RWPE1 (cell line): ENCODE results near the gene HOXB6.

Experiments
- CTCF ChIA-PET: fragments of 350-600 bp; sonication (Branson Sonifier 250); formaldehyde crosslinking; extraction: SDS; loops from one replicate; lab custom pipeline; 2021; lab: Yijun Ruan, JAX
- POLR2A ChIA-PET: fragments of 400-600 bp; formaldehyde crosslinking; extraction: SDS; loops from one replicate; lab custom pipeline; 2020; ENCODE audit warnings: antibody characterized with exemption; ENCODE audit not compliant: low non-redundant PET; lab: Yijun Ruan, JAX
- DNase-seq: peaks from one replicate; pipeline ENCODE4 v3.0.0; 2012; ENCODE audit warnings: low spot score
- H3K27ac ChIP-seq: fragments of 450-650 bp; 2 replicates; pipeline ENCODE4 v1.5.1; 2017
- TF ChIP-seq, protein P1 (sequence below): fragments of 450-650 bp; conservative IDR thresholded peaks from 2 replicates; pipeline ENCODE4 v1.5.1; 2017; ENCODE audit warnings: low read depth, mild to moderate bottlenecking

Gene HOXB6

DNA sequence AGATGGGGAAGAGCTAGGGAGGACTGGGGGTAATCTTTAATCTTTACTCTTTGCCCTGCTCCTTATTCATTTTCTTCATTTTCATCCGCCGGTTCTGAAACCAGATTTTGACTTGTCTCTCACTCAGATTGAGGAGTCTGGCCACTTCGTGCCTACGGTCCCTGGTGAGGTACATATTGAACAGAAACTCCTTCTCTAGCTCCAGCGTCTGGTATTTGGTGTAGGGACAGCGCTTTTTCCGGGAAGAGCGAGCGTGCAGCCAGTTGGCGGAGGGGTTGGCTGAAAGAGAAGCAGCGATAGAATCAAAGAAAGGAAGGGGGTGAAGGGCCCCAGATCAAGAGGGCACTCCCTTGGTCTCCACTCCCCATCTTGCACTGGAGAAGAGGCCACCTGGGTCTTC is 18.1 kb upstream of the HOXB6 start:
- TF ChIP-seq, protein P1, sequence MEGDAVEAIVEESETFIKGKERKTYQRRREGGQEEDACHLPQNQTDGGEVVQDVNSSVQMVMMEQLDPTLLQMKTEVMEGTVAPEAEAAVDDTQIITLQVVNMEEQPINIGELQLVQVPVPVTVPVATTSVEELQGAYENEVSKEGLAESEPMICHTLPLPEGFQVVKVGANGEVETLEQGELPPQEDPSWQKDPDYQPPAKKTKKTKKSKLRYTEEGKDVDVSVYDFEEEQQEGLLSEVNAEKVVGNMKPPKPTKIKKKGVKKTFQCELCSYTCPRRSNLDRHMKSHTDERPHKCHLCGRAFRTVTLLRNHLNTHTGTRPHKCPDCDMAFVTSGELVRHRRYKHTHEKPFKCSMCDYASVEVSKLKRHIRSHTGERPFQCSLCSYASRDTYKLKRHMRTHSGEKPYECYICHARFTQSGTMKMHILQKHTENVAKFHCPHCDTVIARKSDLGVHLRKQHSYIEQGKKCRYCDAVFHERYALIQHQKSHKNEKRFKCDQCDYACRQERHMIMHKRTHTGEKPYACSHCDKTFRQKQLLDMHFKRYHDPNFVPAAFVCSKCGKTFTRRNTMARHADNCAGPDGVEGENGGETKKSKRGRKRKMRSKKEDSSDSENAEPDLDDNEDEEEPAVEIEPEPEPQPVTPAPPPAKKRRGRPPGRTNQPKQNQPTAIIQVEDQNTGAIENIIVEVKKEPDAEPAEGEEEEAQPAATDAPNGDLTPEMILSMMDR: no peak
- no peak for DNase-seq
- ChIA-PET POLR2A (no interaction called here), CTCF (interaction anchor here (0.6 kb wide), 1 partner anchor 361 kb away, joined by 3 read pairs; no protein-coding TSS in a partner anchor)
- no peak overlapping the region for H3K27ac ChIP-seq

GRCh38 chr17:48621410-48622392 is 16.9 kb upstream of the HOXB6 start:
- TF ChIP-seq, protein P1: no peak
- no peak for DNase-seq
- H3K27ac ChIP-seq: no peak overlapping the region
- ChIA-PET CTCF (interaction anchor here (0.6 to 0.7 kb wide), 3 partner anchors 167 to 953 kb away, joined by 3 to 5 read pairs (median 3); no protein-coding TSS in a partner anchor), POLR2A (interaction anchor here (0.6 kb wide), 1 partner anchor 297 kb away, joined by 3 read pairs; no protein-coding TSS in a partner anchor)

GRCh38 chr17:48620461-48621139 is 15.8 kb upstream of the HOXB6 start:
- TF ChIP-seq, protein P1: no peak
- ChIA-PET POLR2A (no interaction called here), CTCF (interaction anchor here (0.6 to 1.0 kb wide), 2 partner anchors 357 to 699 kb away, joined by 3 to 5 read pairs; no protein-coding TSS in a partner anchor)
- no peak for DNase-seq
- no peak overlapping the region for H3K27ac ChIP-seq

DNA sequence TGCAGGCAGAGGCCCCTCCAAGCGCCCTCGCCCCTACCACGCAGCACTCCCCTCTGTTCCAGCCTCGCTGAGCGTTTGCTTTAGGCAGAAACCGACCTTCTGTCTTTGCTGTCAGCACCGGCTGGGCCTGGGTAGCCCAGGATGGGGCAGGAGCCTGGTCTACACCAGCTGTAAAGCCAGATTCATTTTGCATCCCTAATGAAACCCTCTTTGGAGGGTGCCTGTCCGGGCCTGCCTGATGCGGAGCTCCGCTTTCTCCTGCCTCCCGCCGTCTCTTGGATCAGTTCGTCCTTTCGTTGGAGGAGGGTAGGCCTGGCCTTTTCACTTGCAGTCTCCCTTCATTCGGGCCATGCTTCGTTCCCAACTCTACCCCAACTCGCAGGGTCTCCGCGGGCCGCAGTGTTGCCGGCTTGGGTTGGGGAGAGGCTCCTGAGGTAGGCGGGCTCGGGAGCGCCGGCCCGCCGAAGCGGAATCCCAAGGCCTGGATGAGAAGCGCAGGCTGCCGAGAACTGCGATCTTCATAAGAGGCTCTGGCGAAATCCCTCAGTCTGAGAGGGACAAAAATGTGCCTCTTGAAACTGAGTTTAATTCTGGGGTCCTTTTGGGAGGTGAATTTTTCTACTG is 15.2 kb upstream of the HOXB6 start:
- TF ChIP-seq, protein P1: no peak
- CTCF ChIA-PET: interaction anchor here (0.6 to 1.8 kb wide), 4 partner anchors 10 to 609 kb away, joined by 3 to 15 read pairs (median 3); no protein-coding TSS in a partner anchor
- no peak for DNase-seq
- POLR2A ChIA-PET: no interaction called here
- no peak overlapping the region for H3K27ac ChIP-seq

DNA sequence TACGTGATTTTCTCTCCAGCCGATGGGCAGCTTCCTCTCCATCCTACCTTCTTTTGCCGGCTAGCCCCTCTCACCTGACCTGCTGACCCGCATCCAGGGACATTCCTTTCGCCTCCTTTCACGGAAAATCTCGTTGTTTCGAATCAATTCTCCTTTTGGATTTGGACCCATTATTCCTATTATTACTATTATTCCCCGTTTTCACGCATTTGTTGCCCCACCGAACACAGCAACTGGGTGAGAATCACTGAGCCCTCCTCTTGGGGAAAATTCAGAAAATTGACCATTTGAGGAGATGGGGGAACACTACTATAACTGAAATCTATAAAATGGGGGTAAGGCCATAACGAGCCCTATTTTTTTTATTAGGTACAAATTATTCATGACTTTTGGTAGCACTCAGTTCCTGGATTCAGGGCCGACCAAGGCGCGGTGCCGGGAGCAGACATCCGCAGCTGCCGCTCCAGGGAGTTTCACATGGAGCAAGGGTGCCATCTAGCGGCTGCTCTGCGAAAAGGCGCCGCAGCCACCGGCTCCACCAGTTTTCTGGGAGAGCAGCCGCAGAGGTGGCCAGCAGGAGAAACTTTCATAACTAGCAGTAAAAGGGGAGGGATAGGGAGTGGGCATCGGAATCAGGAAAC is 13.6 kb upstream of the HOXB6 start:
- no peak overlapping the region for H3K27ac ChIP-seq
- TF ChIP-seq, protein P1: peak; percentile 98
- POLR2A ChIA-PET: no interaction called here
- peak; percentile 91 for DNase-seq
- CTCF ChIA-PET: interaction anchor here (0.5 to 1.8 kb wide), 26 partner anchors 9 to 593 kb away, joined by 3 to 15 read pairs (median 3); no protein-coding TSS in a partner anchor
